Measurements from ENCODE around the gene NAA80. TPM values are rescaled to one million over a fixed set of nuclear protein-coding genes. Genes with fewer than 3 reads are reported as not detected.

Gene NAA80
- total and polyA plus RNA-seq, 12 donors: 6.4 to 13.5 (median 8.2) TPM

DNA sequence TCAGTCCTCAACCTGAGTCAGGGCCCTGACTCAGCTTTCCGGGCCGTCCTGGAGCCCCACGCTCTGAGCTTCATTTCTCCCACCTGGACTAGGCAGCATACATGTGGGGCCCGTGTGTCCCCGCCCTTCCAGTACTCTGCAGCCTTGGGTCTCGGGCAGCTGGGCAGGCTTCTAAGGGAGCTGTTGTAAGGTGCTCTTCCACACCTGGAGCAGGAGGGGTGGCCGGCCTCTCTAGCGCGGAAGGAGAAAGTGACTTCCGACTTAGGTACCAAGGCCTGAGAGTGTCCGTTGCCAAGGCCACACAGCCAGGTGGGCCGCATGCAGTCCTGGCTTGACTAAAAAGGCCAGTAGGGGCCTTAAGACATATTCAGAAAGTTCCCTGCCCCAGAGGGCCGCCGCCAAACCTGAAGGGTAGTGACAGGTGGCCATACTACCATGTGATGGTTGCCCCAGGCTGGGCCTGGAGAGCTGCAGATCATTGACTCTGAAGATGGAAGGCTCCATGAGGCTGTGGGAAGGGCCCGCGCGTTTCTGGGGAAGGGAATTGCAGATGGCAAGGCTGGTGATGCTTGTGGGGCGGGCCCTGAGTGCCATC lies 39.7 kb downstream of the NAA80 start:
- H3K9me3 ChIP-seq: peaks cover 0 to 7% (median 0%) of the 10 kb centered on the region in 11 donors
- H3K4me3 ChIP-seq: peak overlapping the region in 8 of 10 donors; percentile 64 to 80 (median 70)
- H3K27me3 ChIP-seq: no peaks in the 10 kb centered on the region
- peaks cover 36 to 82% (median 53%) of the 10 kb centered on the region in 9 donors for H3K4me1 ChIP-seq
- peaks cover 6 to 53% (median 33%) of the 10 kb centered on the region in 9 donors for H3K36me3 ChIP-seq
- intact Hi-C loops (cut with DNase I): loop anchor here in 3 of 10 donors (1.0 to 10.0 kb wide), 3 partner anchors 63 to 65 kb away; partner anchors contain the start of genes HYAL2 (in 2 of the 3) and TUSC2 (in 1 of the 3)
- 58 to 60% methylated on average over 18 of the region's 18 CpGs for WGBS, 2 donors
- DNase-seq (peak in 1 of 2 donors; percentile 23), ATAC-seq (peak in 3 of 8 donors; percentile 0 to 1 (median 0))
- TF ChIP-seq, protein P1, sequence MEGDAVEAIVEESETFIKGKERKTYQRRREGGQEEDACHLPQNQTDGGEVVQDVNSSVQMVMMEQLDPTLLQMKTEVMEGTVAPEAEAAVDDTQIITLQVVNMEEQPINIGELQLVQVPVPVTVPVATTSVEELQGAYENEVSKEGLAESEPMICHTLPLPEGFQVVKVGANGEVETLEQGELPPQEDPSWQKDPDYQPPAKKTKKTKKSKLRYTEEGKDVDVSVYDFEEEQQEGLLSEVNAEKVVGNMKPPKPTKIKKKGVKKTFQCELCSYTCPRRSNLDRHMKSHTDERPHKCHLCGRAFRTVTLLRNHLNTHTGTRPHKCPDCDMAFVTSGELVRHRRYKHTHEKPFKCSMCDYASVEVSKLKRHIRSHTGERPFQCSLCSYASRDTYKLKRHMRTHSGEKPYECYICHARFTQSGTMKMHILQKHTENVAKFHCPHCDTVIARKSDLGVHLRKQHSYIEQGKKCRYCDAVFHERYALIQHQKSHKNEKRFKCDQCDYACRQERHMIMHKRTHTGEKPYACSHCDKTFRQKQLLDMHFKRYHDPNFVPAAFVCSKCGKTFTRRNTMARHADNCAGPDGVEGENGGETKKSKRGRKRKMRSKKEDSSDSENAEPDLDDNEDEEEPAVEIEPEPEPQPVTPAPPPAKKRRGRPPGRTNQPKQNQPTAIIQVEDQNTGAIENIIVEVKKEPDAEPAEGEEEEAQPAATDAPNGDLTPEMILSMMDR (IDR thresholded peaks at IDR 0.05): no peak
- H3K27ac ChIP-seq: peak overlapping the region; percentile 94 to 100 (median 99)

GRCh38 chr3:50258979-50259378 lies 40.2 kb downstream of the NAA80 start:
- Histone ChIP-seq H3K9me3 (peaks cover 0 to 7% (median 0%) of the 10 kb centered on the region in 11 donors), H3K27ac (peak overlapping the region; percentile 94 to 100 (median 99)), H3K4me3 (no peak overlapping the region), H3K4me1 (peaks cover 35 to 82% (median 53%) of the 10 kb centered on the region in 9 donors), H3K27me3 (no peaks in the 10 kb centered on the region), H3K36me3 (peaks cover 6 to 58% (median 33%) of the 10 kb centered on the region in 9 donors)
- intact Hi-C loops (cut with DNase I): loop anchor here in 1 of 10 donors (5.0 kb wide), 1 partner anchor 63 kb away; the partner anchor contains the start of gene HYAL2
- DNase-seq: peak in 1 of 2 donors; percentile 15
- no peak for ATAC-seq
- TF ChIP-seq, protein P1 (IDR thresholded peaks at IDR 0.05): no peak
- WGBS, 2 donors: 80 to 82% methylated on average over 16 of the region's 16 CpGs

DNA sequence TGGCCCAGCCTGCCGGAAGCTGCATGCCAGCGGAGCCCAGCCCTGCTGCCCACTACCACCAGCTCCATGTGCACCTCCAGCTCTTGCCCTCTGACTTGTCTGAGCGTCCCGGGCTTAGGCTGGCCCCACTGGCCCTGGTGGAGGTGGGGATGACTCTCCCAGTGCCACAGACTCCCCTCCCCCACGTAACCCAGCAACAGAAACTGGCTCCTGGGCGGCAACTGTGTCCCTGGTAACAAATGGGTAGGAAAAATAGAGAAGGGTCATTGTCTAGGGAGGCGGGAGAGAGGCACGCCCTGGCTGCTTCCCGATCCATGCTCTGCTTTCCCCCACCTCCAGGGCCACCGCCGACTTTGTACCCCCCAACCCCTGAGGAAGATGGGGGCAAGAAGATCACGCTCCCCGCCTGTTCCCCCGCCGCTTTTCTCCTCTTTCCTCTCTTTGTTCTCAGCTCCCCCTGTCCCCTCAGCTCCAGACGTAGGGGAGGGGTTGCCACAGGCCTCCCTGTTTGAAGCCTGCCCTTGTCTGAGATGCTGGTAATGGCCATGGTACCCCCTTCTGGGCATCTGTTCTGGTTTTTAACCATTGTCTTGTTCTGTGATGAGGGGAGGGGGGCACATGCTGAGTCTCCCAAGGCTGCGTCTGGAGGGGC lies 41.0 kb downstream of the NAA80 start:
- Histone ChIP-seq H3K27ac (peak overlapping the region in 8 of 10 donors; percentile 29 to 100 (median 99)), H3K9me3 (peaks cover 0 to 7% (median 0%) of the 10 kb centered on the region in 11 donors), H3K27me3 (no peaks in the 10 kb centered on the region), H3K4me1 (peaks cover 38 to 85% (median 58%) of the 10 kb centered on the region in 9 donors), H3K36me3 (peaks cover 6 to 67% (median 33%) of the 10 kb centered on the region in 9 donors), H3K4me3 (no peak overlapping the region)
- ATAC-seq: no peak
- DNase-seq: no peak
- WGBS, 2 donors: 89% methylated on average over 17 of the region's 17 CpGs
- intact Hi-C loops (cut with DNase I): loop anchor here in 1 of 10 donors (5.0 kb wide), 1 partner anchor 64 kb away; the partner anchor contains the start of gene HYAL2
- TF ChIP-seq, protein P1 (IDR thresholded peaks at IDR 0.05): no peak
